HEK293 (cell line): ENCODE results near the gene GPR83.

Experiments
- CTCF ChIP-seq: fragments of 450-650 bp; formaldehyde crosslinking; IDR thresholded peaks from 2 replicates; pipeline ENCODE4 v1.5.1; 2016; ENCODE audit warnings: missing biosample characterization, missing genetic modification characterization
- REST ChIP-seq: fragments of 450-650 bp; formaldehyde crosslinking; IDR thresholded peaks from 2 replicates; pipeline ENCODE4 v1.5.1; 2016; ENCODE audit warnings: missing biosample characterization, missing genetic modification characterization
- SALL2 ChIP-seq: fragments of 450-650 bp; formaldehyde crosslinking; IDR thresholded peaks from 2 replicates; pipeline ENCODE4 v1.5.0; 2017; ENCODE audit warnings: missing biosample characterization, mild to moderate bottlenecking, missing genetic modification characterization, borderline replicate concordance
- SETDB1 ChIP-seq: IDR thresholded peaks from one replicate; pipeline ENCODE4 v1.6.1; 2017; ENCODE audit warnings: mild to moderate bottlenecking, low read length, moderate library complexity, mixed read lengths; ENCODE audit not compliant: insufficient read length
- ZEB2 ChIP-seq: fragments of 450-650 bp; formaldehyde crosslinking; IDR thresholded peaks from 2 replicates; pipeline ENCODE4 v1.5.1; 2016; ENCODE audit warnings: missing biosample characterization, missing genetic modification characterization
- ZFP37 ChIP-seq: fragments of 450-650 bp; formaldehyde crosslinking; IDR thresholded peaks from 2 replicates; pipeline ENCODE4 v1.5.1; 2016; ENCODE audit warnings: missing biosample characterization, missing genetic modification characterization
- ZNF148 ChIP-seq: fragments of 450-650 bp; formaldehyde crosslinking; IDR thresholded peaks from 2 replicates; pipeline ENCODE4 v1.5.0; 2017; ENCODE audit warnings: missing biosample characterization, missing genetic modification characterization, borderline replicate concordance
- ZNF239 ChIP-seq: fragments of 450-650 bp; formaldehyde crosslinking; IDR thresholded peaks from 2 replicates; pipeline ENCODE4 v1.5.1; 2016; ENCODE audit warnings: missing biosample characterization, missing genetic modification characterization
- ZNF274 ChIP-seq, 2 experiments: fragments of 200-500 bp in 1 of 2; fragments of 450-650 bp in 1 of 2; sonication (Bioruptor generic) in 1 of 2; formaldehyde crosslinking in 1 of 2; IDR thresholded peaks; 2 replicates each; pipeline versions ENCODE4 v1.5.1 to v1.6.1; 2014 to 2016; ENCODE audit warnings: borderline replicate concordance in 1 of 2, inconsistent platforms in 1 of 2, low read length in 1 of 2, missing biosample characterization in 1 of 2, missing genetic modification characterization in 1 of 2
- ZNF302 ChIP-seq: fragments of 450-650 bp; formaldehyde crosslinking; IDR thresholded peaks from 2 replicates; pipeline ENCODE4 v1.5.1; 2016; ENCODE audit warnings: missing biosample characterization, missing genetic modification characterization, low read depth
- ZNF449 ChIP-seq: fragments of 450-650 bp; formaldehyde crosslinking; IDR thresholded peaks from 2 replicates; pipeline ENCODE4 v1.5.1; 2017; ENCODE audit warnings: missing biosample characterization, mild to moderate bottlenecking, missing genetic modification characterization, moderate library complexity
- ZNF624 ChIP-seq: fragments of 450-650 bp; formaldehyde crosslinking; IDR thresholded peaks from 2 replicates; pipeline ENCODE4 v1.5.1; 2017; ENCODE audit warnings: missing biosample characterization, missing genetic modification characterization
- ZNF777 ChIP-seq: fragments of 450-650 bp; formaldehyde crosslinking; IDR thresholded peaks from 2 replicates; pipeline ENCODE4 v1.5.1; 2017; ENCODE audit warnings: missing biosample characterization, missing genetic modification characterization, borderline replicate concordance

- TF ChIP-seq ZEB2 (tag by site-specific recombination) (no peak), ZNF274 (IDR thresholded peaks at IDR 0.05; ENCODE audit: low read length) (no peak), ZNF274 (tag by site-specific recombination; IDR thresholded peaks at IDR 0.05; ENCODE audit: borderline replicate concordance) (no peak), ZNF302 (no peak), CTCF (no peak), ZNF239 (tag by site-specific recombination) (no peak), REST (tag by site-specific recombination) (no peak), ZNF777 (no peak), SALL2 (tag by site-specific recombination) (no peak), ZNF449 (tag by site-specific recombination) (no peak), SETDB1 (no peak), ZNF148 (tag by site-specific recombination) (no peak), ZFP37 (no peak), ZNF624 (tag by site-specific recombination) (no peak)
Observed at GRCh38 chr11:94398101-94398500, 3.1 kb downstream of the GPR83 start.
